GM19452 (cell line): ENCODE measurements around the gene ELF2.
"Not testable (repeated sequence)": the region's sequence is repeated elsewhere in the genome, so short reads cannot be mapped to it uniquely, and the experiment has no call there.

ENCODE experiments used
- ATAC-seq: cut with Tn5 transposase; IDR thresholded peaks from one replicate; pipeline ENCODE4 v1.9.1; 2021; ENCODE audit not compliant: unreplicated experiment

Gene ELF2

GRCh38 chr4:139177049-139177868 is at the start of gene ELF2:
TSS of gene ELF2 (minus strand) at chr4:139177218. CDS start at chr4:139137701, 39,517 bp downstream.
- ATAC-seq: peak; percentile 44

- no peak for ATAC-seq
These were observed 46.8 kb upstream of the ELF2 start for GRCh38 chr4:139223682-139224317.

GRCh38 chr4:139222215-139222614 is 45.2 kb upstream of the ELF2 start:
- no peak for ATAC-seq

- no peak for ATAC-seq
These were observed 44.7 kb upstream of the ELF2 start for GRCh38 chr4:139221687-139222086.

GRCh38 chr4:139219450-139220055 is 42.5 kb upstream of the ELF2 start:
- ATAC-seq: no peak

GRCh38 chr4:139214039-139214534 is 37.1 kb upstream of the ELF2 start:
- peak; percentile 100 for ATAC-seq

- ATAC-seq: peak; percentile 13
These were observed 36.6 kb upstream of the ELF2 start for GRCh38 chr4:139213633-139214032.

- ATAC-seq: no peak
These were observed 35.9 kb upstream of the ELF2 start for GRCh38 chr4:139212900-139213299.

- ATAC-seq: no peak
These were observed 33.5 kb upstream of the ELF2 start for GRCh38 chr4:139210486-139210885.

GRCh38 chr4:139209470-139210063 is 32.5 kb upstream of the ELF2 start:
- ATAC-seq: peak; percentile 46

- no peak for ATAC-seq
These were observed 31.5 kb upstream of the ELF2 start for GRCh38 chr4:139208404-139208945.

- ATAC-seq: no peak
These were observed 30.9 kb upstream of the ELF2 start for GRCh38 chr4:139207873-139208403.

GRCh38 chr4:139207247-139207646 is 30.2 kb upstream of the ELF2 start:
- no peak for ATAC-seq

GRCh38 chr4:139202991-139203390 is 26.0 kb upstream of the ELF2 start:
- ATAC-seq: no peak

GRCh38 chr4:139200506-139200905 is 23.5 kb upstream of the ELF2 start:
- no peak for ATAC-seq

GRCh38 chr4:139200102-139200501 is 23.1 kb upstream of the ELF2 start:
- ATAC-seq: no peak

- not testable (repeated sequence) for ATAC-seq
These were observed 20.2 kb upstream of the ELF2 start for GRCh38 chr4:139197214-139197613.

GRCh38 chr4:139196462-139196861 is 19.4 kb upstream of the ELF2 start:
- ATAC-seq: no peak

GRCh38 chr4:139191373-139191772 is 14.4 kb upstream of the ELF2 start:
- ATAC-seq: no peak

- no peak for ATAC-seq
These were observed 13.0 kb upstream of the ELF2 start for GRCh38 chr4:139189972-139190371.

- no peak for ATAC-seq
These were observed 12.4 kb upstream of the ELF2 start for GRCh38 chr4:139189417-139189749.
